Loucy (cell line): ENCODE measurements around the gene SMARCAL1.

Experiments used
- H2AFZ ChIP-seq: fragments of 200-600 bp; sonication (generic); 2 replicates; pipeline ENCODE4 v1.6.0; 2016; ENCODE audit warnings: antibody characterized with exemption, mild to moderate bottlenecking, low read length, moderate library complexity
- H3F3A ChIP-seq: fragments of 200-600 bp; 2 replicates; pipeline ENCODE4 v1.6.0; 2016; ENCODE audit warnings: antibody characterized with exemption, low read depth, mild to moderate bottlenecking
- H3K27me3 ChIP-seq: fragments of 200-600 bp; sonication (generic); 2 replicates; pipeline ENCODE4 v1.6.1; 2014; ENCODE audit warnings: low read length, mild to moderate bottlenecking; ENCODE audit not compliant: insufficient read depth, poor library complexity, severe bottlenecking
- H3K36me3 ChIP-seq: fragments of 200-600 bp; sonication (generic); 2 replicates; pipeline ENCODE4 v1.6.1; 2016; ENCODE audit warnings: low read length; ENCODE audit not compliant: insufficient read depth
- H3K4me1 ChIP-seq: fragments of 200-600 bp; sonication (generic); 2 replicates; pipeline ENCODE4 v1.5.1; 2014; ENCODE audit warnings: low read length, mild to moderate bottlenecking; ENCODE audit not compliant: insufficient read depth, poor library complexity, severe bottlenecking
- H3K4me2 ChIP-seq: fragments of 200-600 bp; sonication (generic); 2 replicates; pipeline ENCODE4 v1.6.0; 2014; ENCODE audit warnings: antibody characterized with exemption, low read length, low read depth, mild to moderate bottlenecking; ENCODE audit not compliant: poor library complexity, severe bottlenecking
- H3K4me3 ChIP-seq: fragments of 200-600 bp; sonication (generic); 2 replicates; pipeline ENCODE4 v1.5.1; 2014; ENCODE audit warnings: low read length, mild to moderate bottlenecking, mixed read lengths; ENCODE audit not compliant: poor library complexity, severe bottlenecking
- H3K79me2 ChIP-seq: fragments of 200-600 bp; sonication (generic); 2 replicates; pipeline ENCODE4 v1.6.1; 2014; ENCODE audit warnings: low read length; ENCODE audit not compliant: insufficient read depth
- H3K9ac ChIP-seq: fragments of 200-600 bp; sonication (generic); 2 replicates; pipeline ENCODE4 v1.6.0; 2014; ENCODE audit warnings: mild to moderate bottlenecking, low read depth, low read length, moderate library complexity; ENCODE audit not compliant: poor library complexity, severe bottlenecking
- H3K9me2 ChIP-seq: fragments of 200-600 bp; sonication (generic); replicated peaks from 2 replicates; pipeline ENCODE4 v1.6.1; 2016; ENCODE audit warnings: low read depth, low read length, mixed read lengths
- H3K9me3 ChIP-seq: fragments of 200-600 bp; sonication (generic); 2 replicates; pipeline ENCODE4 v1.6.1; 2014; ENCODE audit warnings: mild to moderate bottlenecking, antibody characterized with exemption, low read length, low read depth; ENCODE audit not compliant: insufficient read depth
- H4K20me1 ChIP-seq: fragments of 200-600 bp; sonication (generic); 2 replicates; pipeline ENCODE4 v1.6.0; 2014; ENCODE audit warnings: antibody characterized with exemption, low read length, mild to moderate bottlenecking; ENCODE audit not compliant: insufficient read depth, poor library complexity, severe bottlenecking
- CTCF ChIP-seq: fragments of 200-600 bp; sonication (generic); conservative IDR thresholded peaks from 2 replicates; pipeline ENCODE4 v1.5.1; 2014; ENCODE audit warnings: mild to moderate bottlenecking, antibody characterized with exemption, low read length
- EZH2phosphoT487 ChIP-seq: fragments of 200-600 bp; IDR thresholded peaks from 2 replicates; pipeline ENCODE4 v1.6.1; 2018; ENCODE audit warnings: antibody characterized with exemption, mild to moderate bottlenecking, moderate library complexity, borderline replicate concordance

SMARCAL1 gene

DNA sequence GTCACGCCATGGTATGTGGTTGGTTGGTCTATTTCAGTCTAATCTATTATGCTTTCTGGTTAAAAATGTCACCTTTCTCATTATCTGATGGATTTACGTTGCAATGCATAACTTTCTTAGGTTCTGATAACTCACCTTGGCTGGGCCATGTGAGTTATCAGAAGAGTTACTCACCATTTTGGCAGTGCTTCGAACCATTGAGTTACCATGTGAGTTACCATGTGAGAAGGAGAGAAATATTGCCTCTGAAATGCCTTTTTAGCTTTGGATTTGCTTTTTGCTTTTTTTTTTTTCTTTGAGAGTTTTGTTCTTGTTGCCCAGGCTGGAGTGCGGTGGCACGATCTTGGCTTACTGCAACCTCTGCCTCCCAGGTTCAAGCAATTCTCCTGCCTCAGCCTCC, 1.6 kb downstream of the SMARCAL1 start:
- H3F3A ChIP-seq, result no peaks in the 10 kb centered on the region
- H3K36me3 ChIP-seq, result no peaks in the 10 kb centered on the region
- H2AFZ ChIP-seq, result no peak overlapping the region
- H3K4me1 ChIP-seq, result peaks cover 71% of the 10 kb centered on the region
- H3K9ac ChIP-seq, result peak overlapping the region; percentile 94
- peak overlapping the region; percentile 82 for H3K4me3 ChIP-seq
- H3K9me2 ChIP-seq, result no peaks in the 10 kb centered on the region
- H3K27me3 ChIP-seq, result no peaks in the 10 kb centered on the region
- H3K79me2 ChIP-seq, result peaks cover 52% of the 10 kb centered on the region
- H3K9me3 ChIP-seq, result no peaks in the 10 kb centered on the region
- peak overlapping the region; percentile 81 for H3K4me2 ChIP-seq
- no peaks in the 10 kb centered on the region for H4K20me1 ChIP-seq
- TF ChIP-seq EZH2phosphoT487 (no peak), CTCF (no peak)

DNA sequence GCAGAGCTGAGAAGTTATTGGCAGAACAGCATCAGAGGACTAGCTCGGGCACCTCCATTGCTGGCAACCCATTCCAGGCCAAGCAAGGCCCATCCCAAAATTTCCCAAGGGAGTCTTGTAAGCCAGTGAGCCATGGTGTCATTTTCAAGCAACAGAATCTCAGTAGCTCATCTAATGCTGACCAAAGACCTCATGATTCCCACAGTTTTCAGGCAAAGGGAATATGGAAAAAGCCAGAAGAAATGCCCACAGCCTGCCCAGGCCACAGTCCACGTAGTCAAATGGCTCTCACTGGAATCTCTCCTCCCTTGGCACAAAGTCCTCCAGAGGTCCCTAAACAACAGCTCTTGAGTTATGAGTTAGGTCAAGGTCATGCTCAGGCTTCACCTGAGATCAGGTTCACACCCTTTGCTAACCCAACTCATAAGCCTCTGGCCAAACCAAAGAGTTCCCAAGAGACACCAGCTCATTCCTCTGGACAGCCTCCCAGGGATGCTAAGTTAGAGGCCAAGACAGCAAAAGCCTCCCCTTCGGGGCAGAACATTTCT, 2.6 kb downstream of the SMARCAL1 start:
- no peak overlapping the region for H3K9ac ChIP-seq
- H3F3A ChIP-seq, result no peaks in the 10 kb centered on the region
- H3K4me2 ChIP-seq, result no peak overlapping the region
- H3K36me3 ChIP-seq, result no peaks in the 10 kb centered on the region
- H3K4me1 ChIP-seq, result peaks cover 77% of the 10 kb centered on the region
- H4K20me1 ChIP-seq, result no peaks in the 10 kb centered on the region
- H3K9me2 ChIP-seq, result no peaks in the 10 kb centered on the region
- no peak for TF ChIP-seq EZH2phosphoT487
- no peak for TF ChIP-seq CTCF
- no peak overlapping the region for H3K4me3 ChIP-seq
- no peaks in the 10 kb centered on the region for H3K27me3 ChIP-seq
- peaks cover 61% of the 10 kb centered on the region for H3K79me2 ChIP-seq
- no peak overlapping the region for H2AFZ ChIP-seq
- H3K9me3 ChIP-seq, result no peaks in the 10 kb centered on the region

DNA sequence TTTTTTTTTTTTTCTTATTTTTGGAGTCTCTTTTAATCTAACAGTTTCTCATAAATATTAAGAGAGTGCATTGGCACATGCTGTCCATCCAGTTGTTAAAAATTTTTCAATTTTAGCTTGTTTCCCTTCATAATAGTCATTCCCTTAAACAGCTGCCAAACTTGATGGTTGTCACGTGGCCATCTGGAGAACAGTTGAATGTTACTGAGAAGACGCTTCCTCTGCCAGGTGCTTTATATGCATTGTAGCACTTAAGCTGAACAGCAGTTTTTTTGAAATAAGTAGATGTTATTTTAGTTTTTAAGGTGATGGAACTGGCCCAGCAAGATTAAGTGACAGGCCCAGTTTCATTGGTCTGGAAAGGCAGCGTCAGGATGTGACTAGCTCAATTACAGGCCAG, 3.3 kb downstream of the SMARCAL1 start:
- peaks cover 61% of the 10 kb centered on the region for H3K79me2 ChIP-seq
- H3F3A ChIP-seq, result no peaks in the 10 kb centered on the region
- no peaks in the 10 kb centered on the region for H3K27me3 ChIP-seq
- H3K9me3 ChIP-seq, result no peaks in the 10 kb centered on the region
- H3K9me2 ChIP-seq, result no peaks in the 10 kb centered on the region
- no peak overlapping the region for H2AFZ ChIP-seq
- peak overlapping the region; percentile 9 for H3K9ac ChIP-seq
- peak overlapping the region; percentile 41 for H3K4me2 ChIP-seq
- TF ChIP-seq CTCF, result no peak
- TF ChIP-seq EZH2phosphoT487, result no peak
- H3K4me1 ChIP-seq, result peaks cover 79% of the 10 kb centered on the region
- H3K36me3 ChIP-seq, result peaks cover 4% of the 10 kb centered on the region; the same call in 1 of the 2 replicates
- H3K4me3 ChIP-seq, result no peak overlapping the region
- no peaks in the 10 kb centered on the region for H4K20me1 ChIP-seq
